K562 (cell line): ENCODE measurements around the gene TEX22. TPM values are rescaled to one million over a fixed set of nuclear protein-coding genes. Genes with fewer than 3 reads are reported as not detected.

Source experiments
- CTBP1 ChIP-seq: fragments of 450-650 bp; IDR thresholded peaks from 2 replicates; pipeline ENCODE4 v1.6.1; 2016; ENCODE audit warnings: borderline replicate concordance
- EP300 ChIP-seq: IDR thresholded peaks from 2 replicates; pipeline ENCODE4 v1.6.1; 2012; ENCODE audit warnings: low read length, improper control_type of control experiment
- HCFC1 ChIP-seq: IDR thresholded peaks from 2 replicates; pipeline ENCODE4 v1.6.1; 2012; ENCODE audit warnings: low read depth, low read length, improper control_type of control experiment
- JUND ChIP-seq, 2 experiments: IDR thresholded peaks; 2 replicates in 1 of 2; 3 replicates in 1 of 2; pipeline ENCODE4 v1.6.1; 2011; ENCODE audit warnings: borderline replicate concordance in 2 of 2, low read depth in 2 of 2, low read length in 2 of 2, improper control_type of control experiment in 1 of 2, missing biosample characterization in 1 of 2, missing genetic modification characterization in 1 of 2, missing genetic modification reagents in 1 of 2
- MYNN ChIP-seq, 2 experiments: sonication (generic); formaldehyde crosslinking in 1 of 2; IDR thresholded peaks; 2 replicates each; pipeline versions ENCODE4 v1.5.0 to v1.6.1; 2016 to 2020; ENCODE audit warnings: antibody characterized with exemption in 1 of 2, missing genetic modification reagents in 1 of 2
- NCOA6 ChIP-seq: fragments of 450-650 bp; IDR thresholded peaks from 2 replicates; pipeline ENCODE4 v1.6.1; 2017; ENCODE audit warnings: mild to moderate bottlenecking
- RFX1 ChIP-seq: fragments of 450-650 bp; IDR thresholded peaks from 2 replicates; pipeline ENCODE4 v1.6.1; 2016; ENCODE audit warnings: mild to moderate bottlenecking, moderate library complexity
- SMC3 ChIP-seq: conservative IDR thresholded peaks from 2 replicates; pipeline ENCODE4 v1.6.1; 2011; ENCODE audit warnings: low read depth, low read length, improper control_type of control experiment; ENCODE audit not compliant: insufficient read depth
- SNRNP70 ChIP-seq: fragments of 200-400 bp; formaldehyde crosslinking; optimal IDR thresholded peaks from 2 replicates; pipeline ENCODE3; 2017; ENCODE audit warnings: low read depth, low read length
- TRIM28 ChIP-seq: fragments of 450-650 bp; IDR thresholded peaks from 2 replicates; pipeline ENCODE4 v1.6.1; 2017
- ZNF263 ChIP-seq: sonication (generic); formaldehyde crosslinking; IDR thresholded peaks from 2 replicates; pipeline ENCODE4 v1.8.0; 2022; ENCODE audit warnings: mild to moderate bottlenecking, missing genetic modification reagents, borderline replicate concordance
- polyA plus RNA-seq, 8 experiments: library from polyadenylated mRNA; depleted of rRNA in 4 of 8; stranded (reverse) in 5 of 8; unstranded in 3 of 8; fragments of >200 nt; fragmentation: Nextera tagmentation in 2 of 8; fragmentation: Illumina TruSeq in 1 of 8; extraction: Ambion mirVana in 2 of 8; extraction: Trizol in 1 of 8; gene quantifications; 2 replicates each; pipeline versions ENCODE4 v1.2.1 to v1.2.3, GENCODE V29; 2011 to 2014; ENCODE audit warnings: inconsistent platforms in 1 of 8, missing spikeins in 1 of 8
- total RNA-seq, 7 experiments: library from RNA; depleted of rRNA in 6 of 7; stranded (reverse); fragments of >200 nt in 6 of 7; fragmentation: Illumina TruSeq in 2 of 7; extraction: Trizol in 2 of 7; gene quantifications; 2 replicates each; pipeline versions ENCODE4 v1.2.1 to v1.2.3, GENCODE V29; 2011 to 2021; ENCODE audit warnings: low replicate concordance in 1 of 7
- TF ChIP-seq, protein P1 (sequence below): fragments of 450-650 bp; IDR thresholded peaks from 2 replicates; pipeline ENCODE4 v1.6.1; 2017; ENCODE audit warnings: antibody characterized with exemption, mild to moderate bottlenecking
- TF ChIP-seq, protein P2 (sequence below): sonication (generic); formaldehyde crosslinking; IDR thresholded peaks from 2 replicates; pipeline ENCODE4 v1.8.0; 2022; ENCODE audit warnings: mild to moderate bottlenecking, missing genetic modification reagents

Gene TEX22
- total and polyA plus RNA-seq, 9 of the 15 experiments (the other 6 are each of a cell fraction or from before 2014, with no cell fraction given), result 0.04 to 1.7 (median 0.23) TPM; not detected in 2

DNA sequence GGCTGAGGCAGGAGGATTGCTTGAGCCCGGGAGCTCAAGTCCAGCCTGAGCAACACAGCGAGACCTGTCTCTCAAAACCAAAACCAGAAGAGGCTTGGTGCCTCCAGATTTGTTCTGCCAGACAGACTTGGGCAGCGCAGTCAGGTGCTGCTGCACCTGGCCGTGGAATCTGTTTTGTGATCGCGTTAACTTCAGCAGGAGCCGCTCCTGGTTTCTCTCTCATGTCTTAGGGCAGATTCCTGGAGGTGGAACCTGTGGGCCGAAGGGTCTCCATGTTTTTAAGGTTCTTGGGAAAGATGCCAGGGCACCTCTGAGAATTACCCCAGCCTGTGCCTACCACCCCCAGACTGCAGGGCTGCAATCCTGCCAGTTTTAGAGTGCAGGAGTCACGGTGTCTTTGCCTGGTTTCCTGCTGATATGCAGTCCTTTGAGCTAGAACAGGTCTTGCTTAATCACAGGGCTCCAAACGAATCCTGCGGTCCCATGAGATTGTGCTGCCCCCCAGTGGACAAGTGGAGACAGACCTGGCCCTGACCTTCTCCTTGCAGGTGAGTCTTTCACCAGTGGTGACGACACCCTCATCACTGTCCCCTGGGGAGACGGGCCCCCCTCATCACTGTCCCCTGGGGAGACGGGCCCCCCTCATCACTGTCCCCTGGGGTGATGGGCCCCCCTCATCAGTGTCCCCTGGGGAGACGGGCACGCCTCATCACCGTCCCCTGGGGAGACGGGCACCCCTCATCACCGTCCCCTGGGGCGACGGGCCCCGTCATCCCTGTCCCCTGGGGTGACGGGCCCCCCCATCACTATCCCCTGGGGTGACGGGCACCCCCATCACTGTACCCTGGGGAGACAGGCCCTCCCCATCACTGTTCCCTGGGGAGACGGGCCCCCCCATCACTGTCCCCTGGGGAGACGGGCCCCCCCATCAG is 46.2 kb upstream of the TEX22 start (continued):
- TF ChIP-seq, protein P1, sequence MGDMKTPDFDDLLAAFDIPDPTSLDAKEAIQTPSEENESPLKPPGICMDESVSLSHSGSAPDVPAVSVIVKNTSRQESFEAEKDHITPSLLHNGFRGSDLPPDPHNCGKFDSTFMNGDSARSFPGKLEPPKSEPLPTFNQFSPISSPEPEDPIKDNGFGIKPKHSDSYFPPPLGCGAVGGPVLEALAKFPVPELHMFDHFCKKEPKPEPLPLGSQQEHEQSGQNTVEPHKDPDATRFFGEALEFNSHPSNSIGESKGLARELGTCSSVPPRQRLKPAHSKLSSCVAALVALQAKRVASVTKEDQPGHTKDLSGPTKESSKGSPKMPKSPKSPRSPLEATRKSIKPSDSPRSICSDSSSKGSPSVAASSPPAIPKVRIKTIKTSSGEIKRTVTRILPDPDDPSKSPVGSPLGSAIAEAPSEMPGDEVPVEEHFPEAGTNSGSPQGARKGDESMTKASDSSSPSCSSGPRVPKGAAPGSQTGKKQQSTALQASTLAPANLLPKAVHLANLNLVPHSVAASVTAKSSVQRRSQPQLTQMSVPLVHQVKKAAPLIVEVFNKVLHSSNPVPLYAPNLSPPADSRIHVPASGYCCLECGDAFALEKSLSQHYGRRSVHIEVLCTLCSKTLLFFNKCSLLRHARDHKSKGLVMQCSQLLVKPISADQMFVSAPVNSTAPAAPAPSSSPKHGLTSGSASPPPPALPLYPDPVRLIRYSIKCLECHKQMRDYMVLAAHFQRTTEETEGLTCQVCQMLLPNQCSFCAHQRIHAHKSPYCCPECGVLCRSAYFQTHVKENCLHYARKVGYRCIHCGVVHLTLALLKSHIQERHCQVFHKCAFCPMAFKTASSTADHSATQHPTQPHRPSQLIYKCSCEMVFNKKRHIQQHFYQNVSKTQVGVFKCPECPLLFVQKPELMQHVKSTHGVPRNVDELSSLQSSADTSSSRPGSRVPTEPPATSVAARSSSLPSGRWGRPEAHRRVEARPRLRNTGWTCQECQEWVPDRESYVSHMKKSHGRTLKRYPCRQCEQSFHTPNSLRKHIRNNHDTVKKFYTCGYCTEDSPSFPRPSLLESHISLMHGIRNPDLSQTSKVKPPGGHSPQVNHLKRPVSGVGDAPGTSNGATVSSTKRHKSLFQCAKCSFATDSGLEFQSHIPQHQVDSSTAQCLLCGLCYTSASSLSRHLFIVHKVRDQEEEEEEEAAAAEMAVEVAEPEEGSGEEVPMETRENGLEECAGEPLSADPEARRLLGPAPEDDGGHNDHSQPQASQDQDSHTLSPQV, result no peak
- TF ChIP-seq TRIM28 (no peak), ZNF263 (CRISPR knock-in tag) (no peak), RFX1 (no peak), SMC3 (peak; percentile 79), NCOA6 (no peak), JUND (IDR thresholded peaks at IDR 0.05; ENCODE audit: borderline replicate concordance, low read depth, low read length) (peak; percentile 46; the same call in 1 of the 2 replicates), JUND (tag; IDR thresholded peaks at IDR 0.05; ENCODE audit: borderline replicate concordance, low read depth, low read length) (no peak; the same call in 2 of the 3 replicates), CTBP1 (0 out of 2 replicates have a peak, but pooled peaks have one; percentile 34), EP300 (no peak), HCFC1 (no peak), SNRNP70 (no peak), MYNN (IDR thresholded peaks at IDR 0.05) (peak; percentile 31; the same call in 1 of the 2 replicates), MYNN (CRISPR knock-in tag; IDR thresholded peaks at IDR 0.05) (no peak)
- TF ChIP-seq, protein P2, sequence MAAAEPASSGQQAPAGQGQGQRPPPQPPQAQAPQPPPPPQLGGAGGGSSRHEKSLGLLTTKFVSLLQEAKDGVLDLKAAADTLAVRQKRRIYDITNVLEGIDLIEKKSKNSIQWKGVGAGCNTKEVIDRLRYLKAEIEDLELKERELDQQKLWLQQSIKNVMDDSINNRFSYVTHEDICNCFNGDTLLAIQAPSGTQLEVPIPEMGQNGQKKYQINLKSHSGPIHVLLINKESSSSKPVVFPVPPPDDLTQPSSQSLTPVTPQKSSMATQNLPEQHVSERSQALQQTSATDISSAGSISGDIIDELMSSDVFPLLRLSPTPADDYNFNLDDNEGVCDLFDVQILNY (CRISPR knock-in tag), result no peak
